WTC11 (cell line): ENCODE data around the gene CUL1. TPM values are rescaled to one million over a fixed set of nuclear protein-coding genes. Genes with fewer than 3 reads are reported as not detected.

ENCODE experiments used
- ATAC-seq: fragments of 200-7000 bp; cut with Tn5 transposase; 2 replicates; pipeline ENCODE4 v1.10.0; 2021; ENCODE audit warnings: mild to moderate bottlenecking, moderate library complexity
- CTCF ChIA-PET: fragments of 300-600 bp; sonication (Branson Sonifier 250); formaldehyde crosslinking; loops from one replicate; lab custom pipeline; 2021; ENCODE audit warnings: antibody characterized with exemption; lab: Charles Lee
- POLR2A ChIA-PET: fragments of 350-600 bp; sonication (Branson Sonifier 250); formaldehyde crosslinking; loops from one replicate; lab custom pipeline; 2021; ENCODE audit warnings: antibody characterized with exemption; lab: Charles Lee
- DNase-seq: peaks from one replicate; pipeline ENCODE4 v3.0.0; 2021; ENCODE audit warnings: low spot score
- H3K27ac Mint-ChIP-seq: 2 replicates; pipeline ENCODE4 v1.8.0; 2021; ENCODE audit warnings: mixed read lengths
- H3K27me3 Mint-ChIP-seq: 2 replicates; pipeline ENCODE4 v1.8.0; 2021; ENCODE audit warnings: low read depth, mild to moderate bottlenecking, moderate library complexity, mixed read lengths
- H3K36me3 Mint-ChIP-seq: 2 replicates; pipeline ENCODE4 v1.8.0; 2021; ENCODE audit warnings: mixed read lengths
- H3K4me1 Mint-ChIP-seq: 2 replicates; pipeline ENCODE4 v1.8.0; 2022; ENCODE audit warnings: mixed read lengths
- H3K4me3 Mint-ChIP-seq: 2 replicates; pipeline ENCODE4 v1.8.0; 2021; ENCODE audit warnings: mild to moderate bottlenecking, moderate library complexity, mixed read lengths
- H3K9me3 Mint-ChIP-seq: 2 replicates; pipeline ENCODE4 v1.8.0; 2021; ENCODE audit warnings: mixed read lengths
- CBFB ChIP-seq: sonication (generic); formaldehyde crosslinking; IDR thresholded peaks from 2 replicates; pipeline ENCODE4 v1.8.1; 2022; ENCODE audit warnings: mild to moderate bottlenecking, low read depth, missing genetic modification reagents
- CTCF ChIP-seq: fragments of 200-600 bp; IDR thresholded peaks from 2 replicates; pipeline ENCODE4 v1.8.0; 2022; ENCODE audit warnings: antibody characterized with exemption
- E2F4 ChIP-seq: sonication (generic); formaldehyde crosslinking; IDR thresholded peaks from 2 replicates; pipeline ENCODE4 v1.8.1; 2022; ENCODE audit warnings: low read depth, mild to moderate bottlenecking, moderate library complexity, missing genetic modification reagents, borderline replicate concordance
- EMX1 ChIP-seq: fragments of 250-450 bp; sonication (Bioruptor Pico); IDR thresholded peaks from 2 replicates; pipeline ENCODE4 v1.8.0; 2021; ENCODE audit warnings: mild to moderate bottlenecking
- ERG ChIP-seq: fragments of 250-450 bp; sonication (Bioruptor Pico); IDR thresholded peaks from 2 replicates; pipeline ENCODE4 v1.8.0; 2021; ENCODE audit warnings: mild to moderate bottlenecking
- ESRRA ChIP-seq: sonication (generic); formaldehyde crosslinking; IDR thresholded peaks from 2 replicates; pipeline ENCODE4 v1.8.1; 2022; ENCODE audit warnings: mild to moderate bottlenecking, missing genetic modification reagents, borderline replicate concordance
- ETV6 ChIP-seq: sonication (generic); formaldehyde crosslinking; IDR thresholded peaks from 2 replicates; pipeline ENCODE4 v1.8.1; 2022; ENCODE audit warnings: mild to moderate bottlenecking, missing genetic modification reagents
- FOXJ3 ChIP-seq: sonication (generic); formaldehyde crosslinking; IDR thresholded peaks from 2 replicates; pipeline ENCODE4 v1.9.0; 2021; ENCODE audit warnings: missing genetic modification reagents, mild to moderate bottlenecking, borderline replicate concordance
- FOXK1 ChIP-seq: sonication (generic); formaldehyde crosslinking; IDR thresholded peaks from 2 replicates; pipeline ENCODE4 v1.8.0; 2022; ENCODE audit warnings: mild to moderate bottlenecking, moderate library complexity, missing genetic modification reagents
- FOXP4 ChIP-seq: sonication (generic); formaldehyde crosslinking; IDR thresholded peaks from 2 replicates; pipeline ENCODE4 v1.8.0; 2022; ENCODE audit warnings: mild to moderate bottlenecking, missing genetic modification reagents
- HMGA2 ChIP-seq: fragments of 250-450 bp; sonication (Bioruptor Pico); IDR thresholded peaks from 2 replicates; pipeline ENCODE4 v1.4.0; 2021; ENCODE audit warnings: mild to moderate bottlenecking, moderate library complexity
- IRF2 ChIP-seq: sonication (generic); formaldehyde crosslinking; IDR thresholded peaks from 2 replicates; pipeline ENCODE4 v1.8.0; 2022; ENCODE audit warnings: low read depth, missing genetic modification reagents, borderline replicate concordance
- JAZF1 ChIP-seq: fragments of 250-450 bp; sonication (Bioruptor Pico); IDR thresholded peaks from 2 replicates; pipeline ENCODE4 v1.9.0; 2021; ENCODE audit warnings: moderate library complexity, mild to moderate bottlenecking, inconsistent platforms
- JUN ChIP-seq: sonication (generic); formaldehyde crosslinking; IDR thresholded peaks from 2 replicates; pipeline ENCODE4 v1.8.0; 2023; ENCODE audit warnings: mild to moderate bottlenecking, missing genetic modification reagents
- NFE2L1 ChIP-seq: sonication (generic); formaldehyde crosslinking; IDR thresholded peaks from 2 replicates; pipeline ENCODE4 v1.8.1; 2023; ENCODE audit warnings: missing genetic modification reagents
- PREB ChIP-seq: sonication (generic); formaldehyde crosslinking; IDR thresholded peaks from 2 replicates; pipeline ENCODE4 v1.8.1; 2022; ENCODE audit warnings: mild to moderate bottlenecking, missing genetic modification reagents, moderate library complexity, borderline replicate concordance
- PRRX2 ChIP-seq: fragments of 250-450 bp; sonication (Bioruptor Pico); IDR thresholded peaks from 2 replicates; pipeline ENCODE4 v1.8.0; 2021; ENCODE audit warnings: mild to moderate bottlenecking
- SMAD3 ChIP-seq: sonication (generic); formaldehyde crosslinking; IDR thresholded peaks from 2 replicates; pipeline ENCODE4 v1.8.0; 2022; ENCODE audit warnings: missing genetic modification reagents, mild to moderate bottlenecking, borderline replicate concordance
- SOX15 ChIP-seq: fragments of 250-450 bp; sonication (Bioruptor Pico); IDR thresholded peaks from 2 replicates; pipeline ENCODE4 v1.9.0; 2021; ENCODE audit warnings: mild to moderate bottlenecking
- ZNF281 ChIP-seq: sonication (generic); formaldehyde crosslinking; IDR thresholded peaks from 2 replicates; pipeline ENCODE4 v1.8.0; 2023; ENCODE audit warnings: mild to moderate bottlenecking, missing genetic modification reagents
- ZNF423 ChIP-seq: fragments of 250-450 bp; sonication (Bioruptor Pico); IDR thresholded peaks from 2 replicates; pipeline ENCODE4 v2.1.2; 2022; ENCODE audit warnings: mild to moderate bottlenecking, moderate library complexity
- total RNA-seq: library from RNA; stranded (reverse); gene quantifications from 3 replicates; pipeline ENCODE4 v1.2.3, GENCODE V29; 2021

Gene CUL1
- total RNA-seq, 1 experiment from 2014 or later, result 50.5 TPM

- TF ChIP-seq E2F4 (CRISPR knock-in tag), result no peak
- no peak for TF ChIP-seq FOXK1
- TF ChIP-seq EMX1 (CRISPR knock-in tag), result no peak
- TF ChIP-seq ESRRA, result no peak
- no peak for TF ChIP-seq SMAD3 (CRISPR knock-in tag)
- no peak for TF ChIP-seq NFE2L1 (CRISPR knock-in tag)
- TF ChIP-seq FOXJ3 (CRISPR knock-in tag), result no peak
- no peak for TF ChIP-seq JAZF1 (CRISPR knock-in tag)
- no peak for TF ChIP-seq ZNF423 (CRISPR knock-in tag)
These were observed 85.3 kb downstream of the CUL1 start (continued) for GRCh38 chr7:148783801-148784527.

GRCh38 chr7:148787571-148788295 is 89.0 kb downstream of the CUL1 start:
- TF ChIP-seq CTCF (no peak), E2F4 (CRISPR knock-in tag) (no peak), JUN (CRISPR knock-in tag) (no peak), IRF2 (no peak), FOXP4 (no peak), HMGA2 (CRISPR knock-in tag) (no peak), CBFB (no peak), PRRX2 (CRISPR knock-in tag) (no peak), PREB (no peak), ZNF281 (CRISPR knock-in tag) (no peak), ERG (no peak), ETV6 (CRISPR knock-in tag) (no peak), SOX15 (CRISPR knock-in tag) (no peak)
- TF ChIP-seq, all 79 proteins: peak for 0
- POLR2A ChIA-PET, result no interaction called here
- CTCF ChIA-PET, result no interaction called here
- DNase-seq, result no peak
- no peaks in the 10 kb centered on the region for H3K27me3 Mint-ChIP-seq
- H3K4me1 Mint-ChIP-seq, result peaks cover 3% of the 10 kb centered on the region; the same call in 1 of the 2 replicates
- no peaks in the 10 kb centered on the region for H3K9me3 Mint-ChIP-seq
- H3K27ac Mint-ChIP-seq, result peak overlapping the region; percentile 14; the same call in 1 of the 2 replicates
- H3K4me3 Mint-ChIP-seq, result no peak overlapping the region
- no peak for ATAC-seq
- peaks cover 77% of the 10 kb centered on the region for H3K36me3 Mint-ChIP-seq
